MCF 10A (cell line): ENCODE measurements around the gene KIAA0319L. TPM values are rescaled to one million over a fixed set of nuclear protein-coding genes. Genes with fewer than 3 reads are reported as not detected.

Source experiments
- BruUV-seq: library from RNA; stranded (reverse); fragments of 400-500 nt; replicated peaks from 2 replicates; lab custom pipeline; 2021; lab: Mats Ljungman, UMichigan
- CTCF ChIA-PET: fragments of 300-600 bp; sonication (Branson Sonifier 250); formaldehyde crosslinking; extraction: SDS; loops from one replicate; lab custom pipeline; 2021; ENCODE audit warnings: antibody characterized with exemption, inconsistent platforms; lab: Yijun Ruan, JAX
- POLR2A ChIA-PET: fragments of 300-600, 350-650 bp; sonication (Branson Sonifier 250); formaldehyde crosslinking; extraction: SDS; loops from one replicate; lab custom pipeline; 2020; ENCODE audit warnings: antibody characterized with exemption, inconsistent platforms; lab: Yijun Ruan, JAX
- DNase-seq: peaks from one replicate; pipeline ENCODE4 v3.0.0-alpha.2; 2018; ENCODE audit not compliant: unreplicated experiment
- H3K27ac Mint-ChIP-seq: one replicate; pipeline ENCODE4 v1.8.0; 2022; ENCODE audit warnings: mild to moderate bottlenecking, low read depth, mixed read lengths; ENCODE audit not compliant: unreplicated experiment
- H3K27me3 Mint-ChIP-seq: one replicate; pipeline ENCODE4 v1.8.0; 2022; ENCODE audit warnings: mixed read lengths; ENCODE audit not compliant: insufficient read depth, unreplicated experiment
- H3K36me3 Mint-ChIP-seq: one replicate; pipeline ENCODE4 v1.8.0; 2022; ENCODE audit warnings: mild to moderate bottlenecking, moderate library complexity, mixed read lengths; ENCODE audit not compliant: insufficient read depth, unreplicated experiment
- H3K4me1 Mint-ChIP-seq: one replicate; pipeline ENCODE4 v1.8.0; 2022; ENCODE audit warnings: mixed read lengths; ENCODE audit not compliant: insufficient read depth, unreplicated experiment
- H3K4me3 Mint-ChIP-seq: one replicate; pipeline ENCODE4 v1.8.0; 2022; ENCODE audit warnings: mild to moderate bottlenecking, moderate library complexity, mixed read lengths; ENCODE audit not compliant: unreplicated experiment
- H3K9me3 Mint-ChIP-seq: one replicate; pipeline ENCODE4 v1.8.0; 2022; ENCODE audit warnings: mixed read lengths; ENCODE audit not compliant: unreplicated experiment
- intact Hi-C: fragments of 100-400 bp; cut with micrococcal nuclease; formaldehyde crosslinking; loops from 2 replicates; pipeline ENCODE4 v1.14.1; 2022
- total RNA-seq: library from RNA; stranded (reverse); gene quantifications from 2 replicates; pipeline ENCODE4 v1.2.3, GENCODE V29; 2022
- TF ChIP-seq, protein P1 (sequence below): fragments of 200-600 bp; IDR thresholded peaks from one replicate; pipeline ENCODE4 v1.8.0; 2022; ENCODE audit warnings: antibody characterized with exemption, mild to moderate bottlenecking; ENCODE audit not compliant: unreplicated experiment

KIAA0319L gene
- total RNA-seq, 1 experiment from 2014 or later, result 50.7 TPM

DNA sequence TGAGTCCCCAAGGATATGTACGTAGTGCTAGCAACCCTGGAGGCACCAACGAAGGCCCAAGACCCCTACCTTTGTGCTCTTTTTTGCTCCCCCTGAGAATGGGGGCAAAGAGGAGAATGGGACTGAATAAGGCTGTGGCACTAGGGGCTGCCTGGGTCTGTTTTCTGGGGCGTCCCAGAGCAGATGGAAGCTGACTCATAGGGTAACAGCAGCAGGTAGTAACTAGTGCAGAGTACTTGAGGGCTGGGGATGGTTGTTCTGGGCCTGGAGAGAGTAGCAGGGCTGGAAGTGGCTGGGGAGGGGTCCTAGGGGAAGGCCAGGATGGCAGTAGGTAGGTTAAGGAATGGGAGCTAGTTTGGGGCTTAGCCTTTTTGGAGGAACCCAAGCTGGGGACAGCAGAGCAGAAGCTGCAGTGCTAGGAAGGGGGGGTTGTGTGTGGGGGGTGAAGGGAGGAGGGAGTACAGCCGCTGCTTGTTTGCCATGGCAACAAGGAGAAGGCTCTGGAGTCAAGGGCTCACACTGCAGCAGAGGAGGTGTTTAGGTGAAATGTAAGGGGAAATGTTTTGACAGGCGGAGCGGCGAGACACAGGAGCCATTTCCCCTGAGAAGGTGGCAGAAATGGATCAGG lies 2.2 kb upstream of the KIAA0319L start:
- POLR2A ChIA-PET, result interaction anchor here (1.0 to 9.9 kb wide), 3 partner anchors 109 to 369 kb away, joined by 3 to 212 read pairs (median 3); partner anchors contain the start of gene SFPQ
- peak overlapping the region; percentile 31 for H3K4me3 Mint-ChIP-seq
- peaks cover 23% of the 10 kb centered on the region for H3K36me3 Mint-ChIP-seq
- H3K27me3 Mint-ChIP-seq, result no peaks in the 10 kb centered on the region
- no TSS peak for BruUV-seq
- peaks cover 51% of the 10 kb centered on the region for H3K4me1 Mint-ChIP-seq
- intact Hi-C loops, result no loop called here
- no peak for DNase-seq
- CTCF ChIA-PET, result interaction anchor here (0.5 to 4.6 kb wide), 5 partner anchors 17 to 352 kb away, joined by 3 to 53 read pairs (median 3); no protein-coding TSS in a partner anchor
- H3K27ac Mint-ChIP-seq, result no peak overlapping the region
- TF ChIP-seq, protein P1, sequence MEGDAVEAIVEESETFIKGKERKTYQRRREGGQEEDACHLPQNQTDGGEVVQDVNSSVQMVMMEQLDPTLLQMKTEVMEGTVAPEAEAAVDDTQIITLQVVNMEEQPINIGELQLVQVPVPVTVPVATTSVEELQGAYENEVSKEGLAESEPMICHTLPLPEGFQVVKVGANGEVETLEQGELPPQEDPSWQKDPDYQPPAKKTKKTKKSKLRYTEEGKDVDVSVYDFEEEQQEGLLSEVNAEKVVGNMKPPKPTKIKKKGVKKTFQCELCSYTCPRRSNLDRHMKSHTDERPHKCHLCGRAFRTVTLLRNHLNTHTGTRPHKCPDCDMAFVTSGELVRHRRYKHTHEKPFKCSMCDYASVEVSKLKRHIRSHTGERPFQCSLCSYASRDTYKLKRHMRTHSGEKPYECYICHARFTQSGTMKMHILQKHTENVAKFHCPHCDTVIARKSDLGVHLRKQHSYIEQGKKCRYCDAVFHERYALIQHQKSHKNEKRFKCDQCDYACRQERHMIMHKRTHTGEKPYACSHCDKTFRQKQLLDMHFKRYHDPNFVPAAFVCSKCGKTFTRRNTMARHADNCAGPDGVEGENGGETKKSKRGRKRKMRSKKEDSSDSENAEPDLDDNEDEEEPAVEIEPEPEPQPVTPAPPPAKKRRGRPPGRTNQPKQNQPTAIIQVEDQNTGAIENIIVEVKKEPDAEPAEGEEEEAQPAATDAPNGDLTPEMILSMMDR, result no peak
- H3K9me3 Mint-ChIP-seq, result no peaks in the 10 kb centered on the region

DNA sequence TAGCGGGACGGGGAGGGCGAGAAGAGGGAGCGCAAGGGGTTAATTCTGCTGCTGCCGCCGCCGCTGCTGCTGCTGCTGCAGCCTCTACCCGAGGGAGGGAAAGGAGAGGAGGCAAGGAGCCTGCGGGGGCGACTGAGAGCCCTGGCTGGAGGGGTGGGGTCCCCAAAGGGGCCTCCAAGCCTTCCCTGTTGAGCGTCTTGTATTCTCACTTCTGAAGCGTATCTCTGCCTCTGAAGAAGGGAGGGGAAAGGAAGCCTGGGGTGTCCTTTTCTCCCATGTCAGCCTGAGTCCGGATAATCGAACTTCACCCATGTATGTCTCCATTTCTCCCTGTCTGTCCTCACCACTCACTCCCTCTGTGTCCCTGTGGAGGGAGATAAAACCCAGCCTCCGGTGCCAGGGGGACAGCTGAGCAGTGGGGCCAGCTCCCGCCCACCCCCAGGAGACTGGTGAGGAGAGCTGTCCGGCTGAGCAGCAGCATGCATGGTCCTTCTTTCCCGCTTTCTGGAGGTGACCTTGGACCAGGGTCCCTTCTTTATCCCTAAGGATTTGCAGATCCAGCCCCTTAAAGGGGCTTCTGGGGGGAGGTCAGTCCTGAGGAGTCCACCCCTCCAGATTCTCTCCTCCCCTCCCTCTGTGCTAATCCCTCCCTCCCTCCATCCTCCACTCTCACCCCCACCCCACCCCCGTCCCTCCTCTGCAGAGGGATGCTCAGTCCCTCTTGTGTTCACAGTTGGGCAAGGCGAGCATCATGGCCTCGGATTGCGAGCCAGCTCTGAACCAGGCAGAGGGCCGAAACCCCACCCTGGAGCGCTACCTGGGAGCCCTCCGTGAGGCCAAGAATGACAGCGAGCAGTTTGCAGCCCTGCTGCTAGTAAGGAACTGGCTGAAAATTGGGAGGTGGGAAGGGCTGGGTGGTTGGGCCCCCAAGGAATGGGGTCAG lies 1.4 kb upstream of the KIAA0319L start:
- H3K4me3 Mint-ChIP-seq, result peak overlapping the region; percentile 94
- no peak for DNase-seq
- H3K27ac Mint-ChIP-seq, result peak overlapping the region; percentile 93
- POLR2A ChIA-PET, result interaction anchor here (0.6 to 9.9 kb wide), 6 partner anchors 53 to 366 kb away, joined by 3 to 212 read pairs (median 18); partner anchors contain the start of genes CLSPN and SFPQ
- CTCF ChIA-PET, result interaction anchor here (0.5 to 4.6 kb wide), 8 partner anchors 10 to 352 kb away, joined by 3 to 53 read pairs (median 3); partner anchors contain the start of gene CLSPN
- no peaks in the 10 kb centered on the region for H3K9me3 Mint-ChIP-seq
- H3K4me1 Mint-ChIP-seq, result peaks cover 50% of the 10 kb centered on the region
- no TSS peak for BruUV-seq
- H3K36me3 Mint-ChIP-seq, result peaks cover 24% of the 10 kb centered on the region
- no peaks in the 10 kb centered on the region for H3K27me3 Mint-ChIP-seq
- TF ChIP-seq, protein P1, result no peak
- intact Hi-C loops, result no loop called here

DNA sequence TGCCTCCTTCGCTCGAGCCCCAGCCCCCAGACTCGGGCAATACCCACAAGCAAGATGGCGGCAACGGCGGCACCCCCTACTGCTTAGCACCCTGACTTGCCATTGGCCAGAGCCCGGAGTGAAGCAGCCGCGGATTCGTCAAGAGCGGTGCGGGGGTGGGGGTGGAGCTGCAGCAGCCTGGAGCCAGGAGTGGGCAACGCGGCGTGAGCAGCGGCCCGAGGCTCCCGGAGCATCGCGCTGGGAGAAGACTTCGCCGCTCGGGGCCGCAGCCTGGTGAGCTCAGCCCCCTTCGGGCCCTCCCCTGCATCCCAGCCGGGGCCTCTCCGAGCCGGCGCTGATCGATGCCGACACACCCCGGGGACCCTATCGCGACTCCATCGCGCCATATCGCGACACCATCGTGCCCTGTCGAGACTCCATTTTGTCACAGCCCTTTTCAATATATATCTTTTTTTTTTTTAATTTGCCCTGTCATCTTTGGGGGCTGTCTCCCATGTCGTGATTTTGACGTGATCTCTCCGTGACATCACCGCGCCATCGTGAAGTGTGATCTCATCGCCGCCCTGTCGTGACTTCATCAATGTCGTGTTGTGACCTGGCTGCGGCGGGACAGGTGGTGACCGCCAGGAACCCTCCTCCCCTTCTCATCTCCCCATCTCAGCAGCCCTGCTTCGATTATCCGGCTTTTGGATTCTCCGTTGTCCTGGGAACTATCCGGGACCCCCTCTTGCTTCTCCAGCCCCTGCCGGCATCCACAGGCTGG lies 589 bp upstream of the KIAA0319L start, which contains the start of gene NCDN:
Gene NCDN, plus strand, starts transcription at position 189 of the 763 bp plus-strand sequence. Its CDS starts 392 bp downstream, at position 581.
- POLR2A ChIA-PET, result interaction anchor here (0.6 to 9.9 kb wide), 12 partner anchors 7 to 211 kb away, joined by 3 to 212 read pairs (median 8); partner anchors contain the start of genes CLSPN and PSMB2
- H3K27me3 Mint-ChIP-seq, result no peaks in the 10 kb centered on the region
- intact Hi-C loops, result loop anchor here (2.0 kb wide), 1 partner anchor 109 kb away; no protein-coding TSS in a partner anchor
- H3K9me3 Mint-ChIP-seq, result no peaks in the 10 kb centered on the region
- DNase-seq, result peak; percentile 97
- H3K4me3 Mint-ChIP-seq, result peak within 1 kb of the TSS; percentile 94
- peaks cover 50% of the 10 kb centered on the region for H3K4me1 Mint-ChIP-seq
- CTCF ChIA-PET, result interaction anchor here (0.6 to 3.4 kb wide), 9 partner anchors 11 to 799 kb away, joined by 3 to 31 read pairs (median 4); no protein-coding TSS in a partner anchor
- TF ChIP-seq, protein P1, result no peak
- BruUV-seq, result TSS peak; percentile 72
- peaks cover 32% of the 10 kb centered on the region for H3K36me3 Mint-ChIP-seq
- H3K27ac Mint-ChIP-seq, result peak within 1 kb of the TSS; percentile 93
